HT1080 (cell line): Measurements from ENCODE around the gene ADI1. TPM values are rescaled to one million over a fixed set of nuclear protein-coding genes. Genes with fewer than 3 reads are reported as not detected.
A peak's percentile ranks its signal among the peaks of the same experiment; 100 is the strongest.
"Not testable (repeated sequence)": the region's sequence is repeated elsewhere in the genome, so short reads cannot be mapped to it uniquely, and the experiment has no call there.

Experiments
- DNase-seq: peaks from one replicate; pipeline ENCODE4 v3.0.0-alpha.2; 2015; ENCODE audit warnings: low read depth
- total RNA-seq: library from RNA; depleted of rRNA; stranded (reverse); fragments of >200 nt; shearing (Covaris generic); gene quantifications from 2 replicates; pipeline ENCODE4 v1.2.3, GENCODE V29; 2014

Gene ADI1
- total RNA-seq, 1 experiment from 2014 or later, result 106 TPM

GRCh38 chr2:3494984-3495666 lies 24.2 kb downstream of the ADI1 start:
- no peak for DNase-seq

- DNase-seq, result peak; percentile 72
These were observed 25.7 kb downstream of the ADI1 start for GRCh38 chr2:3493615-3494007.

- peak; percentile 84 for DNase-seq
These were observed 26.2 kb downstream of the ADI1 start for GRCh38 chr2:3492951-3493614.

GRCh38 chr2:3492475-3492787 lies 26.9 kb downstream of the ADI1 start:
- DNase-seq, result not testable (repeated sequence)

DNA sequence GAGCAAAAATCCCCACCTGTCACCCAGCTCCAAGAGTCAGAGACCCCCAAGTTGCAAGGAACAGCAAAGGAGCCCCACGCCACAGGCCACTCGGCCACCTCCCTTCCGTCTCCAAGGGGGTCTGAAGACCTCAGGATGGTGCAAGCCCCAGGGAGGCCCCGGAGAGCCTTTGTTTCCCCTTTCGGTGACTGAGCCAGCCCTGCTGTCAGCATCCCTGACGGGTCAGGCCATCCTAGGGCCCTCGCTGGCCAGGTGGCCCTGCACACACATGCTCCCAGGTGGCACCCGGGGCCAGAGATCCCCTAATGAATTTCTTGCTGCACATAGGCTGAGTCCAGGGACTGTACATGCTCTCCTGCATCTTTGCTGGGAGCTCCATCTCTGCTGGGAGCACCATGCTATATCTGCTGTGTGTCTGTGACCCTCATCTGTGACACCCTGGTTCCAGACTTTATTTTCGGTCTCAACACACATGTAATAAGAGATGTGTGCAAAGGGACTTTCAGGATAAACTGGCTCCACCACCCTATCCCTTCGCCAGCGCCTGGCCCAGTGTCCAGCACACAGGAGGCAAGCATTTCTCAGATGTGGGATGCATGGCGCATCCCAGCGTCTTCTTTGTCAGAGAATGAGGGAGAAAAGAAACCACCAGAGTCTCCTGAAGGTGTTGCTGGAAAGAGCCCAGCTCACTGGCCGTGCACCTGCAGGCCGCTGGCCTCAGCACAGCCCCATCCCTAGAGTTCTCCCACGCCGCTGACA lies 27.4 kb downstream of the ADI1 start:
- no peak for DNase-seq

DNA sequence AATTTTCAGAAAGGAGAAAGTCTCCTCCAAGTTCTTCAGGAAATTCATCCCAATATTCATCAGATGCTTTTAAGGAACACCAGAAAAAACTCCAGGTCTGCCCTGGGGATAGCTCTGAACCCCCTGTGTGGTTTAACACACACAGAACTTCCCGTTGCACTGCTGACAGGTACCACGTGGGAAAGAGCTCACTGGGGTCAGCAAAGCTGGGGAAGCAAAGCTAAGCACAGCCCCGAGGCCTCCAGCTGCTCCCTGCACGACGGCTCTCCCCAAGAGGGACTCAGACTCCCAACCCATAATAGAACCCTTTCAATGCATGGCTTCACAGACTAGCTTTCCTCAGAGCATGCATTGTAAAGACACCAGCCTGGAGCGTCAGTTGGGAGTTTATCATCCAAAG lies 28.0 kb downstream of the ADI1 start:
- DNase-seq, result no peak

GRCh38 chr2:3490191-3491170 lies 28.9 kb downstream of the ADI1 start:
- DNase-seq, result no peak

GRCh38 chr2:3489764-3490115 lies 29.6 kb downstream of the ADI1 start:
- no peak for DNase-seq

DNA sequence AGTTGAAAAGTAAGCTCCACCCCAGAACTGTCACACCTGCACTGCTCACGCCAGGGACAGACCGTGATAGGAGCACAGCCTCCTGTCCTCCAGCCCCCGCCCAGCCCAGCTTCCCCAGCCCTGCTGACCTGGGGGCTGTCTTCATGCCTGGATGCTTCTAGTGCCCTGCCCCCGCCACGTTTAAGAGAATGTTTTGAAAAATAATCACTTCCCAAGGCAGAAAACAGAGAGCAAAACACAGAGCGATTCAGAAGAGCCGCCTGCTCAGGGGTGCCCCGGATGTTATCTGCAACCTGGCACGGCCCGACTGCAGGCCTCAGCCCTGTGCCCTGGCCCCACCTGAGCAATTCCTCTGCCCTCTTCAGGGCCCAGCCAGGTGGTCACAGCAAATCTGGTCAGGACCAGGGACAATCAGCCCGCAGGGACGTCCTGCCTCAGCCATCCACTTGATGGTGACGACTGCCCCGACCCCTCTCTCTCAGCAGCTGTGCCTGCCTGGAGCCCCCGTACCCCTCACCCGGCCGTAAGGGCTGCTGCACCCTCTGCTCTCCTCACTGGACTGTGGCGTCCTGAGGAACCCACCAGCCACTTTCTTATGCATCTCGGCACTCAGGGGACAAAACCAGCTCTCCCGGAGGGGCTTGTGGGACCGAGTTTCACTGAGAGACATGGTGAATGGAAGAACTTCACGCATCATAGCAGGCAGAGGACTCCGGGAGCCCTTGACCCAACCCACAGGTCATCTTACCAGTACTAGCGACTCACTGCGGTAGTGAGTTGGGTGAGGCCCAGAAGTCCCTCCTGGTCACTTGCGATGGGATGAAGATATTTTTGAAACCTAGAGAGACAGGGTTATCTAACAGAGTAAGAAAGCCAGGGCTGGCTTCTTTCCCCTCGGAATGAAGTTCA lies 30.2 kb downstream of the ADI1 start:
- no peak for DNase-seq

GRCh38 chr2:3488061-3488531 lies 31.2 kb downstream of the ADI1 start:
- DNase-seq, result no peak

DNA sequence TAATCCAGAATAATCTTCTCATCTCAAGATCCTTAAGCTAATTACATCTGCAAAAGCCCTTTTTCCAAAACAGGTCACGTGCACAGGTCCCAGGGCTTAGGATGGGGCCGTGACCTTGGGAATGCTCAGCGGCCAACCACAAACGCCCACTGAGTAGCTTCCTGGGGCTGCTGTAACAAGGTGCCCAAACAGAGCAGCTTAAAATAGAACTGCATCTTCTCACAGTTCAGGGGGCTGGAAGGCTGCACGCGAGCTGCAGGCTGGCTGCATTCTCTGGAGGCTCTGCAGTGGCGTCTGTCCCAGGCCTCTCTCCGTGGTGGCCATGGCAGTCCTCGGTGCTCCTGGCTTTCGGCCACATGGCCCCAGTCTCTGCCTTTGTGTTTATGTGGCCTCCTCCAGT lies 31.9 kb downstream of the ADI1 start:
- no peak for DNase-seq

GRCh38 chr2:3487028-3487425 lies 32.3 kb downstream of the ADI1 start:
- no peak for DNase-seq

DNA sequence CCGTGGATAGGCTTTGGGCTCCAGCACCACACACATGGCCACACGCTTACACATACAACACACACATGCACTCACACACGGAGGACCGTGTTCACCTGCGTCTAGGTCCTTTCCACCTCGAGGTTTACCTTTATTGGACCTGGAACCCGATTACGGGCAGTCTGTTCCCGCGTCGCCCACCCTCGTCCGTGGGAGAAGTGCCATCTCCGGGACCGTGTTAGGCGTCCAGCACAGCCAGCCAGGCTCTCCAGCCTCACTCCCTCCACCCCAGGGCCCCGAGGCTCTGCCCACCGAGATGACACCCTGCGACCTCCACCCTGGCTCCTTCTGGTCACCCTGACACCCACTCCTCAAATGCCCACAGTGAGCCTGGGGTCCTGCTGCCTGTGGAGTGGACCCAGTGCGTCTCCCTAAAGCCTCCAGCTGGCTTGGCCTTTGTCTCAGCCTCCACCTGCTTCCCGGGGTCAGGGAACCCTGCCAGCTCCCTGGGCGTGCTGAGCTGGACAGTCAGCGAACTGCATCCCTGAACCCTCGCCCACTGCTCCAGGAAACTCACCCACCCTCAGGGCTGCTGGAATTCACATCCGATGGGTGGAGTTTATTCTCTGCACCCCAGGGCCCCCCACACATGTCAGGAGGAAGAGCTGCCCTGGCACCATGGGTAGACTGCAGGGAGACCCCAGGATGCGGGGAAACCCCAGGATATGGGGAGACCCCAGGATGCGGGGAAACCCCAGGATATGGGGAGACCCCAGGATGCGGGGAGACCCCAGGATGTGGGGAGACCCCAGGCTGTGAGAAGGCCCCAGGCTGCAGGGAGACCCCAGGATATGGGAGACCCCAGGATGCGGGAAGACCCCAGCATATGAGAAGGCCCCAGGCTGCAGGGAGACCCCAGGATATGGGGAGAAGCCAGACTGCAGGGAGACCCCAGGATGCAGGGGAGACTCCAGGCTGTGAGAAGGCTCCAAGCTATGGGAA lies 33.0 kb downstream of the ADI1 start:
- DNase-seq, result no peak

DNA sequence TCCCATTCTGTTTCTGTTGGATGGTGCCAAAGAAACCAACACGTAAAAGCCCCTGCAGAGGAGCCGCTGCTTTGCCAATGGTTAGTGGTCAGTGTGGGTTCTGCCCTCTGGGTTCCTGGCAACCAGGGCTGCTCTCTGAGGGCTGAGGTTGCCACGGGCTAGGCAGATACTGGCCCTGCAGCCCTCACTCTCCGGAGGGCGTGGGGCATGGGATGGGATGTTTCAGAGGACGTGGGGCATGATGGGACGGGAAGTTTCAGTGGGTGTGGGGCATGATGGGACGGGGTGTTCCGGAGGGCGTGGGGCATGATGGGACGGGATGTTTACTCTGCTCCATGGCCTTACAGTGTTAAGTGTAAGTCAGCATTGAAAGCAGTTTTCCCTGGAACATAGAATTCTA lies 34.2 kb downstream of the ADI1 start:
- no peak for DNase-seq

GRCh38 chr2:3483986-3484960 lies 35.1 kb downstream of the ADI1 start:
- no peak for DNase-seq

- no peak for DNase-seq
These were observed 35.9 kb downstream of the ADI1 start for GRCh38 chr2:3483227-3483985.

DNA sequence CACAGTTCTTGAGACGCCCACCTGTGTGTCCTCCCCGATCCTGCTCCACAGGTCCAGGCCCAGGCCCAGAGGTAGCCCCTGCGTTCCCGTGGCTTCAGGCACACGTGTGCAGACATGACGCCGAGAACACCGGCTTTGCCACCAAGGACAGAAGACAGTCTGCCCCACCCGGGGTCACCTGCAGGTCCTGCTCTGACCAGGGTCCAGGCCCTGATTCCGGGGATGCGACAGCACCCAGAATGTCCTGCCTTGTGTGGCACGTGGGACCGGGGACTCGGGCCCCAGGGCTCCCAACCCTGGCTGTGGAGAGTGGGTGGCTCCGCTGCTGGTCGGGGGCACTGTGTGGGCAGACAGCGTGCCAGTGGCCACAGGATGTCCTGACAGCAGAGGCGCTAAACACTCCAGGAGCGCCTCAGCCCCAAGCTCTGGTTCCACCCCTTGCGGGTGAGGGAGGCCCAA lies 36.9 kb downstream of the ADI1 start:
- DNase-seq, result no peak
